Subcutaneous adipose tissue (tissue), 4 donors: ENCODE results near the gene CHST9. TPM values are rescaled to one million over a fixed set of nuclear protein-coding genes. Genes with fewer than 3 reads are reported as not detected.

ENCODE experiments used
- CTCF ChIP-seq: fragments of 450-650 bp; IDR thresholded peaks from one replicate; pipeline ENCODE4 v1.5.1; 2016; ENCODE audit warnings: low read depth, mild to moderate bottlenecking, control low read depth, antibody characterized with exemption, moderate library complexity
- total RNA-seq, 4 donors: library from RNA; depleted of rRNA; stranded (reverse); fragments of >200 nt; gene quantifications; one replicate each; pipeline ENCODE4 v1.1.0, GENCODE V29; 2016

CHST9 gene
- total RNA-seq, 4 donors from 2014 or later: not detected

GRCh38 chr18:27004056-27004829 lies 180.9 kb downstream of the CHST9 start:
- TF ChIP-seq CTCF: no peak

GRCh38 chr18:26999797-27000196 lies 185.3 kb downstream of the CHST9 start:
- TF ChIP-seq CTCF: no peak

GRCh38 chr18:26993568-26993967 lies 191.5 kb downstream of the CHST9 start:
- no peak for TF ChIP-seq CTCF

- TF ChIP-seq CTCF: no peak
These were observed 192.2 kb downstream of the CHST9 start for GRCh38 chr18:26992926-26993325.

GRCh38 chr18:26989842-26990241 lies 195.3 kb downstream of the CHST9 start:
- no peak for TF ChIP-seq CTCF

- TF ChIP-seq CTCF: no peak
These were observed 203.6 kb downstream of the CHST9 start for GRCh38 chr18:26981360-26982082.

GRCh38 chr18:26978812-26979341 lies 206.2 kb downstream of the CHST9 start:
- TF ChIP-seq CTCF: no peak
